ENCODE results near the gene ARGLU1.

- no peak for TF ChIP-seq MYBL2 (CRISPR knock-in tag; IDR thresholded peaks at IDR 0.05)
- TF ChIP-seq MAX (CRISPR knock-in tag; IDR thresholded peaks at IDR 0.05), result no peak
- TF ChIP-seq CREB1 (CRISPR knock-in tag; IDR thresholded peaks at IDR 0.05), result no peak
- TF ChIP-seq, protein P1, sequence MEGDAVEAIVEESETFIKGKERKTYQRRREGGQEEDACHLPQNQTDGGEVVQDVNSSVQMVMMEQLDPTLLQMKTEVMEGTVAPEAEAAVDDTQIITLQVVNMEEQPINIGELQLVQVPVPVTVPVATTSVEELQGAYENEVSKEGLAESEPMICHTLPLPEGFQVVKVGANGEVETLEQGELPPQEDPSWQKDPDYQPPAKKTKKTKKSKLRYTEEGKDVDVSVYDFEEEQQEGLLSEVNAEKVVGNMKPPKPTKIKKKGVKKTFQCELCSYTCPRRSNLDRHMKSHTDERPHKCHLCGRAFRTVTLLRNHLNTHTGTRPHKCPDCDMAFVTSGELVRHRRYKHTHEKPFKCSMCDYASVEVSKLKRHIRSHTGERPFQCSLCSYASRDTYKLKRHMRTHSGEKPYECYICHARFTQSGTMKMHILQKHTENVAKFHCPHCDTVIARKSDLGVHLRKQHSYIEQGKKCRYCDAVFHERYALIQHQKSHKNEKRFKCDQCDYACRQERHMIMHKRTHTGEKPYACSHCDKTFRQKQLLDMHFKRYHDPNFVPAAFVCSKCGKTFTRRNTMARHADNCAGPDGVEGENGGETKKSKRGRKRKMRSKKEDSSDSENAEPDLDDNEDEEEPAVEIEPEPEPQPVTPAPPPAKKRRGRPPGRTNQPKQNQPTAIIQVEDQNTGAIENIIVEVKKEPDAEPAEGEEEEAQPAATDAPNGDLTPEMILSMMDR (IDR thresholded peaks at IDR 0.05), result no peak
- TF ChIP-seq ZNF512 (CRISPR knock-in tag; IDR thresholded peaks at IDR 0.05; ENCODE audit: borderline replicate concordance), result no peak
- TF ChIP-seq NFE2L1 (CRISPR knock-in tag; IDR thresholded peaks at IDR 0.05), result no peak
- TF ChIP-seq CBFB (CRISPR knock-in tag; IDR thresholded peaks at IDR 0.05; ENCODE audit: low read depth), result no peak
- no peak for TF ChIP-seq NR1H2 (CRISPR knock-in tag; IDR thresholded peaks at IDR 0.05)
- no peak for TF ChIP-seq TP53 (CRISPR knock-in tag; IDR thresholded peaks at IDR 0.05)
- no peak for TF ChIP-seq ZNF121 (CRISPR knock-in tag; IDR thresholded peaks at IDR 0.05)
- no peak for TF ChIP-seq ETV6 (CRISPR knock-in tag; IDR thresholded peaks at IDR 0.05)
These were observed 64.0 kb downstream of the ARGLU1 start for GRCh38 chr13:106503730-106504453.

Measured in WTC11 (cell line).